Measurements from ENCODE around the gene NOX4.

NOX4 gene

GRCh38 chr11:89381094-89381493 lies 110.1 kb downstream of the NOX4 start:
- TF ChIP-seq, protein P1, sequence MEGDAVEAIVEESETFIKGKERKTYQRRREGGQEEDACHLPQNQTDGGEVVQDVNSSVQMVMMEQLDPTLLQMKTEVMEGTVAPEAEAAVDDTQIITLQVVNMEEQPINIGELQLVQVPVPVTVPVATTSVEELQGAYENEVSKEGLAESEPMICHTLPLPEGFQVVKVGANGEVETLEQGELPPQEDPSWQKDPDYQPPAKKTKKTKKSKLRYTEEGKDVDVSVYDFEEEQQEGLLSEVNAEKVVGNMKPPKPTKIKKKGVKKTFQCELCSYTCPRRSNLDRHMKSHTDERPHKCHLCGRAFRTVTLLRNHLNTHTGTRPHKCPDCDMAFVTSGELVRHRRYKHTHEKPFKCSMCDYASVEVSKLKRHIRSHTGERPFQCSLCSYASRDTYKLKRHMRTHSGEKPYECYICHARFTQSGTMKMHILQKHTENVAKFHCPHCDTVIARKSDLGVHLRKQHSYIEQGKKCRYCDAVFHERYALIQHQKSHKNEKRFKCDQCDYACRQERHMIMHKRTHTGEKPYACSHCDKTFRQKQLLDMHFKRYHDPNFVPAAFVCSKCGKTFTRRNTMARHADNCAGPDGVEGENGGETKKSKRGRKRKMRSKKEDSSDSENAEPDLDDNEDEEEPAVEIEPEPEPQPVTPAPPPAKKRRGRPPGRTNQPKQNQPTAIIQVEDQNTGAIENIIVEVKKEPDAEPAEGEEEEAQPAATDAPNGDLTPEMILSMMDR (IDR thresholded peaks at IDR 0.05) = no peak

DNA sequence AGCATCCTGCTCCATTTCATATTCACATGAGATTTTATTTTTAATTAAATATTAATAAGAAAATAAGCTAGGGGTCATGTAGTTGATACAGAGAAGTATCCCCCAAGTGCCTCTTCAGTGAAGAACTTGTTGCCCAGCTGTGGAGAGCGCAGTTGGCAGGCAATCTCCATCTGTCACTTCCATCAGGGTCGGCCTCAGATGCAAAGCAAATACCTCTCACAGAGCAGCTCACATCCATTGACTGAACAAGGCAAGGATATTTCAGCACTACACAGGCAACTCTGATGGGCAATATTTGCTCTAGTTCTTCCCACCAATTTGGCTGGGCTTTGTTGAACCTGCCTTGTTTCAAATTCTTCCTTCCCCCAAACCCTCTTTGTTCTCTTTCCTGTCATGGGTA lies 129.4 kb downstream of the NOX4 start:
- TF ChIP-seq, protein P1 (IDR thresholded peaks at IDR 0.05) = no peak

DNA sequence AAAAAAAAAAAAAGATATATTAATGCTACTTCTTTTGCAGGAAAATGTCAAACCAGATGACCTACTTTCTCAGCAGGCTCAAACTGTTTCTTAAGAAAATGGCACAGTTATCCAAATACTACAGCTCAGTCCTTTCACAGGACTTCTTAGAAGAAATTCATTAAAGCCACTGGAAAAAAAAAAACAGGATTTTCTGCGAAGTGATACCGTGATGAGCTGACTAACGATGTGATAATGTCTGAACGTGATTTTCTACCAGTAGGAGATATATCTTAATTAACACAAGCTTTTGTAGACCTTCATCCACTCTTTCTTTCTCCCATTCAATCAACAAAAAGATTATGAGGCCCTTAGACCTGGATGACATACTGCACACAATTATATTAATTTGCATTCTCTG lies 132.4 kb downstream of the NOX4 start:
- TF ChIP-seq, protein P1 (IDR thresholded peaks at IDR 0.05) = no peak

GRCh38 chr11:89355646-89356045 lies 135.5 kb downstream of the NOX4 start:
- TF ChIP-seq, protein P1 (IDR thresholded peaks at IDR 0.05) = no peak

- TF ChIP-seq, protein P1 (IDR thresholded peaks at IDR 0.05) = no peak
Observed at GRCh38 chr11:89347071-89347470, 144.1 kb downstream of the NOX4 start.

GRCh38 chr11:89346601-89347000 lies 144.6 kb downstream of the NOX4 start:
- TF ChIP-seq, protein P1 (IDR thresholded peaks at IDR 0.05) = no peak

- TF ChIP-seq, protein P1 (IDR thresholded peaks at IDR 0.05) = peak; percentile 56
Observed at GRCh38 chr11:89333704-89334103, 157.5 kb downstream of the NOX4 start.

GRCh38 chr11:89327885-89328284 lies 163.3 kb downstream of the NOX4 start:
- TF ChIP-seq, protein P1 (IDR thresholded peaks at IDR 0.05) = no peak
